ENCODE results near the gene C3orf52.
"Not testable (repeated sequence)": the region's sequence is repeated elsewhere in the genome, so short reads cannot be mapped to it uniquely, and the experiment has no call there.

The C3orf52 gene, protein sequence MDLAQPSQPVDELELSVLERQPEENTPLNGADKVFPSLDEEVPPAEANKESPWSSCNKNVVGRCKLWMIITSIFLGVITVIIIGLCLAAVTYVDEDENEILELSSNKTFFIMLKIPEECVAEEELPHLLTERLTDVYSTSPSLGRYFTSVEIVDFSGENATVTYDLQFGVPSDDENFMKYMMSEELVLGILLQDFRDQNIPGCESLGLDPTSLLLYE

DNA sequence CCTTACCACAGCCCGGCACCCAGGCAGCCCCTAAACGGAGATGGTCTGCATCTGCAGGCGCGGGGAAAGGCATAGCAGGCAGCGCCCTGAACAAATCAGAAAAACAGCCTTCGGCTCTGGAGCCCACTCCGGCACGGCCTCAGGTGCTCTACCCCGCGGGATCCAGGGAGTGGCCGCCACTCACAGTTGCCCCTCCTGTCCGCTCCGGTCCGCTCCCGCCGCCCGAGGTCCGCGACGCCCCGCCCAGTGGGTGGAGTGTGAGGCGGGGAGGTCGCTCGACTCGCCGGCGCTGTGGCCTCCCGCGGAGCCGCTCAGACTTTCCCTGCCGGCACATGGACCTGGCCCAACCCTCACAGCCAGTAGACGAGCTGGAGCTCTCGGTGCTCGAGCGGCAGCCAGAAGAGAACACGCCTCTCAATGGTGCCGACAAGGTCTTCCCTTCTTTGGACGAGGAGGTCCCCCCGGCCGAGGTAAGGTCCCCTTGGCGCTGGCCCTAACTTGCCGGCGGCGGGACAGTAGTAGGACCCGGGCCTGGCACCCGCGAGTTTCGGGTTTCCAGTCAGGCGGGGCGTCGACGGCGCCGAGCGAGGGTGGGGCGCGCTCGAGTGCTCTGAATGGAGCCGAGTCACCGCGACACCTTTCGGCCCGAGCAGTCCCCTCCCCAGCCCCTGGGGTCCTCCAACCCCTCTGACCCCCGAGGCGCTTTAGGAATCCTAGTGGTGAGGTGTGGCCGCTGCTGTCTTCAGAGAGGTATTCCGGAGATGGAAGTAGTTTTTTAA is at the start of gene C3orf52:
C3orf52 (plus strand) TSS at position 314 of the 779 bp plus-strand sequence; CDS start at position 333, 19 bp downstream.
- peak in 2 of 3 donors; percentile 48 to 53 for DNase-seq (ENCODE audit: low read depth in 3 of 3)

DNA sequence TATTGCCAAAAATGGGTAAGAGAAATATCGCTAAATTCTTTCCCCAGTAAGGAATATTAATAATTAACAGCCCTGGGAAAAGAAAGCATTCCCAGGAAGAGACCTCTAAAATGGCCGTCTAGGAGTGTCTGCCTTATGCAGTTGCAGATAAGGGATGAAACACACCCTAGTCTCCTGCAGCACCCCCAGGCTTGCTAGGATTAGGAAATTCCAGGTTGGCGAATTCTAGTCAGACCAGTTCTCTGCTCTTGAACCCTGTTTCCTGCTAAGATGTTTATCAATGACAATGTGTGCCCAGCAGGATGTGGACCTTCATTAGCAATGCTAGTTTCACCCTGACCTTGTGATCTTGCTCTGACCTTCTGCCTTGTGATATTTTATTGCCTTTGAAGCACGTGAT is 49.0 kb upstream of the C3orf52 start:
- not testable (repeated sequence) for DNase-seq (ENCODE audit: low read depth in 3 of 3)

DNA sequence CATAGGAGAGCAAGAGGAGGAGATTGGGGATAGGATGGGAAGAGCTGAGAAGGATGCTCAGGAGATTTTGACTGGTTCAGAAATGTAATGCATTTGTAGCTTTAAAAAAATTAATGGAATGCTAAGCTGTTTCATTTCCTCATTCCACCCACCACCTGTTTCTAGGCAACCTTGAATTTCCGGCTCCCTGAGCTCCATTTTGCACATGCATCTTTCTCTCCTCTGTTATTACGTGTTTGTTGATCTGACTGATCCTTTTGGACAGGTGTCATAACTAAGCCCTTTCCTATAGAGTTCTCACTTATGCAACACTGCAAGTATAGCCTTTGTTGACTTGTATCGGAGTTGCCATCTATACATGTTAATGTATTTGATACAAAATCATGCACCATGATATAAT is 47.3 kb upstream of the C3orf52 start:
- DNase-seq (ENCODE audit: low read depth in 3 of 3) = no peak

DNA sequence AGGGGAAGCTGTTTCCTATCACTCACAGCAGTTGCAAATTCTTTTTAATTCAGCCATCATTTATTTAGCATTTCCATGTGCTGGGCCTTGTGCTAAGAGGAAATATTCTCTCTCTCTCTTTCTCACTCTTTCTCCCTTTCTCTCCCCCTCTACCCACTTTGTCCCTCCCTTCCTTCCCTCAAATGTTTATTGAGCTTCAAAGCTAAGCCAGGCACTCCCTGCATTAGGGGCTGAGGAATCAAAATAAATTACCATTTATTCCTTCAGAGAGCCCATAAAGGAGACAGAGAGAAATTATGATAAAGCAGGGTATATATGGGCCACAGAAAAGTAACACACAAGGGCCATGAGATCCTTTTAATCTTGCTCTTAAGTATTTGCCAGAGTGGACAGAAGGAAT is 44.9 kb upstream of the C3orf52 start:
- no peak for DNase-seq (ENCODE audit: low read depth in 3 of 3)

DNA sequence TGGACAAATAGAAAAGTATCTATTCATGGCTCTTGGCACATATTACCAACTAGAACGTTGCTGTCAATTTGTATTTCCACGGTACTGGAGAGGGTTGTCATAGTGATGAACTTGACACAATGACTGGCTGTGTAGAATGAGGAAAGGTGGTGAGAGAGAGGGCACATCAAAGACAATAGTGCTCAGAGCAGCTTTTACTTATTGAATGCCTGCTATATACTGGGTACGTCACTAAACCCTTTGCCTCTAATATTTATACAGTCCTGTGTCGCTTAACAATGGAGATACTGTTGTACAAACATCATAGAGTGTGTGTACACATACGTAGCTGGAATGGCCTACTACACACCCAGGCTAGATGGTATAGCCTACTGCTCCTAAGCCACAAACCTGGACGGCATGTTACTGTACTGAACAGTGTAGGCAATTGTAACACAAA is 43.3 kb upstream of the C3orf52 start:
- no peak for DNase-seq (ENCODE audit: low read depth in 3 of 3)

DNA sequence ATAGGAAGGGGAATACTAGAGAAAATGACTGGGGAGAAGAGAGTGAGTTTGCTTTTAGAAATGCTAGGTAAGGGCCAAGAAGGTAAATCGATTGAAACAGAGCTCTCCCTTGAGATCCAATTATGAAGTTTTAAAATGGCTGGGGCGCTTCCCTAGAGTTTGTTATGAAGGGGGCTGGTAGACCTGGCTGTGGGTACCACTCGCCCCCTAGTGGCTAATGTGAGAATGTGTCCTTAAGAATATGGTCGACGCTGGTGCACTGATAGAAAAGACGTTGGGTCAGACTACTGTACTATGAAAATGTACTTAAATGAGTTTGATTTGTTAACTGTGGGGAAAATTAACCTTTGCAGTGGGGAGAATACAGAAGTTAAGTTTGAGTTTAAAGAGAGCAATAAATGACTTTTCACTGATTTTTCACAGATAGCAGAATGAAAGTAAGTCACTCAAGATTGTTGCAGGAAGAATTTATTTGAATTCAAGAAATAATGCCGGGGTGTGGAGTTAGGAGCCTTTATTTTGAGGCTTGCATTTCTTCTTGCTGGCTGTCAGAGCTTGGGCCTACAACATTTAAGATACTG is 42.5 kb upstream of the C3orf52 start:
- DNase-seq (ENCODE audit: low read depth in 3 of 3) = peak in 2 of 3 donors; percentile 18 to 28

DNA sequence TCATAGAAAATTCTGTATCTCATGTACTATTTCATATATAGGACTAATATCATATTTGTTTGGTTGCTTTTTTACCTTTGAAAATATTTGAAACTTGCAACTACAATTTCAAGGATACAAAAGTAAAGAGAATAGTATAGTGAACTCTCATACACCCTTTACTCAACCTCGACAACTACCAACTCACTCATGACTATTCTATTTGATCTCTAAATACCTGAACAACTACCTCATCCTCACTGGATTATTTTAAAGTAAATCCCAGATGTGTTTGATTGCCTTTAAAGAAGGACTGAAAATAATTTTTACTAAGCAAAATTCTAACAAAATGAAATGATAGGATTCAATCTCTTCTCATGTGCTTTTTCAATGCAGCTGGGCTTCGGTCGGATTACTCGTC is 39.6 kb upstream of the C3orf52 start:
- no peak for DNase-seq (ENCODE audit: low read depth in 3 of 3)

DNA sequence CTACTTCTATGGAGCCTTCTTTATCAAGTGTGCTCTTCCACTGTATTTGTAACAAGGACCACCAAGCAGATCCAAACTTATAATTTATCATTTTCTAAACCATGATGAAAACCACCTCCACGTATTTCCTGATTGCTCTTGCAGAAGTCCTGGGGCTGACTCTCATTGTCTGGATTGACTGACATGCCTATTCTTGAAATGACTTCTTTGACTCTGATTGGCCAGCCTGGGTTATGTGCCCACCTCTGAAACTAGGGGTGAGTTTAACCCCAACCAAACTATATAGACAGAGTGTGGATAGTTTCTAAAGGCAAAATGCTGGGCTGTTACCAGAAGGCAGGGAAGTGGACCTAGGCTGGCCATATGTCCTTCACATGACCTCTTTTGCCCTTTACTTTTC is 38.9 kb upstream of the C3orf52 start:
- no peak for DNase-seq (ENCODE audit: low read depth in 3 of 3)

DNA sequence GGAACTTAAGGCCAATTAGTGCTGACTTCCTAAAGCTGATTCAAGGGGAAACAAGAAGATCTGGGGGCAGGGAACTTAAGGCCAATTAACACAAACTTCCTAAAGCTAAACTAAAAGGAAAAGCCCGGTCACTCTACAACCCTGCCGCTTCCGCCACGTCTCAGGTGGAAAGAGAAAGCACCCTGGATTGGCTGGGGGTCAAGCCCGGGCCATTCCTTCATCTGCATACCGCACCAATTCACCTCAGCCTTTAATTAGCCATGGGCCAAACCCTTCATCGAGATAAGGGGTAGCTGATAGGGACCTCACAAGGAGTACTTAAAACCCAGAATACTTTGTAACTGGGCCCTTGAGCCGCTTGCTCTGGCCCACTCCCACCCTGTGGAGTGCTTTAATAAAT is 37.3 kb upstream of the C3orf52 start:
- DNase-seq (ENCODE audit: low read depth in 3 of 3) = no peak

DNA sequence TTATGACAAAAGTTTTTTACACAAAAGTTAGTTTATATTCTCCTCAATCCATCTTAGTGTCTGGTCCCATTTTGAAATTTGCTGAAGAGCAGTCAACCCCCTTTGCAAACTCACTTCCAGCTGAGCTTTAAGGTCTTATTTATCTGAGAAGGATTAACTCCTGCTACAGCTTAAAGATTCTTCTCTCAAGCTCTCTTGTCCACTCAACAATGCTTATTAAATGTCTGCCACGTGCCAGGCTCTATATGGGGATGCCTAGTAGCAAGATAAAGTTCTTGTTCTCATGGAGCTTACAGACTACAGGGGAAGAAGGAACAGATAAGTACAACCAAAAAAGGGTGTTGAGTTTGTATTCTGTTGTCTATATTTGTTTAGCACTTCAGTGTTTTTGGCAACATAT is 33.0 kb upstream of the C3orf52 start:
- DNase-seq (ENCODE audit: low read depth in 3 of 3) = no peak

DNA sequence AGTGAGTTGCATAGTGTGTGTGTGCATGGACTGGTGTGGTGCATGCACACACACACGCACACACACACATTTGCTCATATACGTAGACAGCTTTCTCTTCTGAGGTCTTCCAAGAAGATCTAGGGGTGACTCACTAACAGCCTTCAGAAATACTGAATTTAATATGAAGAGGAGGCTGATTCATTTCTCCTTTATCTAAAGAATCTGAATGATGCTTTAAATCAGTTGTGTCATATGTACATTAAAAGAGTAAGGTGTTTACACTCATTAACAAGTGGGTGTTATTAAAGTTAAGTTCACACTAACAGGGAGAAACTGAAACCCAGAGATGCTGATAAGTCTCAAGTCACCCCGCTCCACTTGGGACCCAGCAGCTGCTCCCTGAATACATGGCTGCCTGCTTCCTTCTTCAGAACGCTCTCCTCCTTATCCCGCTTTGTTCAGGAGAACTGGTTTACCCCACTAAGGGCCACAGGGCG is 29.7 kb upstream of the C3orf52 start:
- DNase-seq (ENCODE audit: low read depth in 3 of 3) = no peak

DNA sequence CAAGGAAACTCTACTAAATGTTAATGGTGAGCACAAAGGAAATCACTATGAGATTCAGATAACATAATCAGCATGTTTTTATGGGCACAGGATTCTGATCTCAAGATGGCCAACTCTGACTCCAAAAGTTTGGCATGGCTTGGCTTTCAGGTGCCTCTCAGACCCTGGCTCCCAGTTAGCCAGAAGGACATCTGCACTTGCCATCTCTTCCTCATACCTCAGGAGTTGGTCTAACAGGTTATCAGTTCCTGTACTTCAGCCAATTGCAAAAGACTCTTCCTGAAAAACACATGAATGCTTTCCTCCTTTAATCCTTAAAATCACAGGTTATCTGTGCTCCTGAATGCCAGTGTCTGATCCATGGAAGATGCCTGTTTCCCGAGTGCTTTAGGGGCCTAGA is 26.7 kb upstream of the C3orf52 start:
- no peak for DNase-seq (ENCODE audit: low read depth in 3 of 3)

DNA sequence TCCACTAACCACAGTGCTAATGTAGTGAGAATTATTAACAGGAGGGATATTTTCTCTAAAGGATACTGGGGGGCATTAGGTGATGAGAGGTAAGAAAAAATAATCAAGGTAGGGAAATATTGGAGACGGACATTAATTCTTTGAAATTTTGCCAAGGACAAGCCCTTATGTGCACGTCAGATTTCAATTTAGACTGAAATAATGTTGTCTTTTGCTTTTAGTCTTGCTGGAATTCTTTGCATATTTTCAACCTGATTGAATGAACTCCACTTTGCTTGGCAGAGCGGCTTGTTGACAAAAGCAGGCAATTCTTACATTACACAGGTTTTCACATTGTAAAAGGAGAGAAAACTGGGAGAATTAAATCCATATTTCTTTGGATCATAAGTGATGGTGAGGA is 25.0 kb upstream of the C3orf52 start:
- no peak for DNase-seq (ENCODE audit: low read depth in 3 of 3)

DNA sequence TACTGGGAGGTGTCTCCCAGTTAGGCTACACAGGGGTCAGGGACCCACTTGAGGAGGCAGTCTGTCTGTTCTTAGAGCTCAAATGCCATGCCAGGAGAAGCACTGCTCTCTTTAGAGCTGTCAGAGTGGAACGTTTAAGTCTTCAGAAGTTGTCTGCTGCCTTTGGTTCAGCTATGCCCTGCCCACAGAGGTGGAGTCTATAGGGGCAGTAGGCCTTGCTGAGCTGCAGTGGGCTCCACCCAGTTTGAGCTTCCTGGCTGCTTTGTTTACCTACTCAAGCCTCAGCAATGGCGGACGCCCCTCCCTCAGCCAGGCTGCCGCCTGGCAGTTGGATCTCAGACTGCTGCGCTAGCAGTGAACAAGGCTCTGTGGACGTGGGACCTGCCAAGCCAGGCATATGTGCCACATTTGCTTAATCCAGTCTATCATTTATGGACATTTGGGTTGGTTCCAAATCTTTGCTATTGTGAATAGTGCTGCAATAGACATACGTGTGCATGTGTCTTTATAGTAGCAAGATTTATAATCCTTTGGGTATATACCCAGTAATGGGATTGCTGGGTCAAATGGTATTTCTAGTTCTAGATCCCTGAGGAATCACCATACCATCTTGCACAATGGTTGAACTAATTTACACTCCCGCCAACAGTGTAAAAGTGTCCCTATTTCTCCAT is 13.7 kb upstream of the C3orf52 start:
- peak; percentile 28 to 59 (median 35) for DNase-seq (ENCODE audit: low read depth in 3 of 3)

DNA sequence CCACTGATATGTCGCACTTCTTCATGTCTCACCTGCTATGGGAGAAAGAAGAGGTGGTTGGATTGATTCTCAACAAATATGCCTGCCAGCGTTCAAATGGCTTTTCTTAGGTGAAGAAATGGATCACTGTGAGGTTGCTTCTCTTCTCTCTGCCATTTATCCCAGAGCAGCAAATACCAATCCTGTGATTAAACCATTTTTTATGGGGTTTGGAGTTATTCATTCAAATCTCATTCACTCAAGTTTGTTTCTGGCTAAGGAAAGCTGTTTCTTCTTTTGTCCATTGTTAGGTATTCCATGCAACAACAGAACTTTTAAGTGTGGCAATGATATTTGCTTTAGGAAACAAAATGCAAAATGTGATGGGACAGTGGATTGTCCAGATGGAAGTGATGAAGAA is 12.2 kb upstream of the C3orf52 start:
- no peak for DNase-seq (ENCODE audit: low read depth in 3 of 3)

DNA sequence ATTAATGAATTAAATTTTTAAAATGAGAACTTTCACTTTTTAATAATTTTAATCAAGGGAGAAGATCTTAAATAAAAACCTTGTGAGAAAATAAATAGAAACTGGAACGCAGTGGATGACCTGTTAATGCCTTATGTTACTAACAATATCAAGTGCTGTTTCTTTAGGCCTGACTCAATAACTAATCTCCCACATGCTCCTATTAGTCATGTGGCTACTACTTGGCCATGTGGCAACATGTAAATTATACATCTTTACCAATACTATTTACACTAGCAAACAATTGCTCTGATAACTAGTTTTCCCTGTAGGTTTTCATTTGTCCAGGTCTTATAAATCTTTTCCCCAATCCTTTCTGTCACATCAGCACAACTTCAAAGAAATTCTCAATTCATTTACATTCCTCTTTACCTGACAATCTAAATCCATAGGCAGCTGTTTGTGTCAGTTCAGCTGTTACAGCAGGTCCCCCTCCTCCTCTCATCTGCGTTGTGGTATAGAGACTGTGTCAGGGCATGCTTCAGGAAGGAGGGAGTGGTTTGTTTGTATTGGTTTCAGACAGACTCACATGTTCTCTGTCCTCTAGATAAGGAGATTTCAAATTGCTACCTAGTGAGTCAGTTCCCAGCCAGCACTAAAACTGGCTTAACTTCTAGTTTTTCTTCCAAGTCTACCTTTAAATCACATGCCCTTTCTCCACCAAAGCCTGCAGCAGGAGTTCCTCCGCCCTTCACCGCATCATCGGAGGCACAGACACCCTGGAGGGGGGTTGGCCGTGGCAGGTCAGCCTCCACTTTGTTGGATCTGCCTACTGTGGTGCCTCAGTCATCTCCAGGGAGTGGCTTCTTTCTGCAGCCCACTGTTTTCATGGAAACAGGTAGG is 11.3 kb upstream of the C3orf52 start:
- DNase-seq (ENCODE audit: low read depth in 3 of 3) = no peak

DNA sequence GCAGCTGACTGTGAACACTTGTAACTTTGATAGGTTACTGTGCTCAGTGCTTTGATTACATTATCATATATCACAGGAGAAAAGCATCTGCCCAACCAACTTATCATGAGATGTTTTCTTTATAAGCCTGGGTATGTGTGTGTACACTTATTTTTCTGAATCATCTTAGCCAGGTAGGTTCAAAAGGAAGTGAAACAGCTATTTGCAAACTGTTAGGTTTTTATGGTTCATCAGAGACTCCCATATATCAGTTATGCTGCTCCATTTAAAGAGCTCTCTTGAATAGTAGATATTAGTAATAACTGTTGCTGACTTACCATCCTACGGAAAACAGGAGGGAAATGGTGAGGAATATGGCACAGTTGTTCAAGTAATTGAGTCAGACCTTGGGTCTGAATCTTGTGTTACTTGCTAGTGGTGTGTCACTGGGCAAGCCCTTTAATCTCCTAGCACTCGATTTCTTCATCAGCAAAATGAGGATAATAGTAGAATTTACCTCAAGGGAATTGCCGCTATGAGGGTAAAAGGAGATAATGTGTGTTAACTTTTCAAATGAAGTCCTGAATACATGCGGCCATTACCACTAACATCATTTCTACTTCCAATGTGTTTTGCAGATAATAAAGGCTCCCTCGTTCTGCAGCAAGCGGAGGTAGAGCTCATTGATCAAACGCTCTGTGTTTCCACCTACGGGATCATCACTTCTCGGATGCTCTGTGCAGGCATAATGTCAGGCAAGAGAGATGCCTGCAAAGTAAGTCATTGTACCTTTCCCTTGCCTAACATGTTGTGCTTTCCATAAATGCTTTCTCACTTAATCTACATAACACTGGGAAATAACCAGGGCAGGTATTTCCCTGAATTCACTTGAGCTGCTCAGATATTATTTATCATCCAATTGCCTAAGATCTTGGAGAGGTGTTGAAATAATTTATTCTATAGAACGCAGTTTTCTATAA is 7.8 kb upstream of the C3orf52 start:
- no peak for DNase-seq (ENCODE audit: low read depth in 3 of 3)

DNA sequence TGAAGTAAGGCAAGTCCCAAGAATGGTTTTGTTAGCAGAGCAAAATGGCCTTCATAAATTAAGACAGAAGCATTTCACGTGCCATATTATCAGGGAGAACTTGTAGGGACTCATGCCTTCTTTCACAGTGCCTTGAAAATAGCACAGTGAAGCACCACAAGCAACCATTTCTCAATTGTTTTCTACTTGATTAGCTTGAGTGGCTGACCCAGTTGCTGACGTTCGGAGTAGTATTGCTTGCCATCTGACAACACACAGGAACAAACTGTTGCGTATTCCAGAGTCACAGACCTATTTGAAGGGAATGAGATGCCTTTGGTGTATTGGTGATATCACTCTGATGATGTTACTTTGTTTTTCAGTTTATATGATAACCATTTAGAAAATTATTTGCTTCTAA is 3.0 kb upstream of the C3orf52 start:
- no peak for DNase-seq (ENCODE audit: low read depth in 3 of 3)

DNA sequence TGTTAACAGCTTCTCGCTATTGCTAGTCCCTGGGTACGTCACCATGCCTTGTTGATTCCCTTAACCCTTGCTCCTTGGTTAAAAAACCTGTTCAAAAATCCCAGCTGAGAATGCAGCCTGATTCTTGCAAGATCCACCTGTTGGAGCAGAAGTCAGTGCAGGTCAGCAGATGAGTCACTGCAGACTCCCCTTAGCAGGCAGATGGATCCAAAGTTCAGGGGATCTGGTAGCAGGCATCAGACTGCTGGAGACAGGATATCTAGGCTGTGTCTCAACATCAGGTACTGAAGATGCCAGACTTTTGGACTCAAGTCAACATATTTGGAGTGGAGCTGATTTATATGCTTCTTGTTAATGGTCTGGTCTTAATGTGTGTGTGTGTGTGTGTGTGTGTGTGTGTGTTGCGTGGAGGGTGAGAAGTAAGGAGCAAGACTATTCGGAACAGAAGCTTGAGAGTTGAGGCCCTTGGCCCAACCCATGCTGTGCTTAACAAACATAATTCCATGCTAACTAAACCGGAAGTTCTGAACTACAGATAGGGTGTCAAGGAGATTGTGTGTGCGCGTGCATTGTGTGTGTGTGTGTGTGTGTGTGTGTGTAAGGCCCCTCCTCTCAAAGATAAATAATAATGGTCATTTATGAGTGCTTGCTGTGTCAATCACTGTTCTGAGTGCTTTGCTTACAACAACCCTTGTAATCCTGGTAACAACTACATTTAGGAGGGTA is 1.0 kb upstream of the C3orf52 start:
- DNase-seq (ENCODE audit: low read depth in 3 of 3) = no peak

DNA sequence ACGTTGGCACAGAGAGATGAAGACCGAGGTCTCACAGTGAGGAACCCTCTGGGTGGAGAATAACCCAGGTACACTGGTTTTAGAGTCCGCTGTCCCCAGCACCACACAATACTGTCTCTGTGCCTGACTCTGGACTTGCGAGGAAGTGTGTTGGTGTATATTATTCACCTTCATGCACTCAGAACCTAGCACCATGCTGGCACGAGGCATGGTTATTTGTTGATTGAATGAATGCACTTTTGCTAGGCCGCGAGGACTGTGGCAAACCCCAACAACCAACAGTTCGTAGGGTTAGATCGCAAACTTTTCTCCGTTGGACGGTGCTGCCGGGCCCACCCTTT is 484 bp upstream of the C3orf52 start:
- DNase-seq (ENCODE audit: low read depth in 3 of 3) = no peak

Data from stimulated activated CD4-positive, alpha-beta T cell treated with anti-CD3 and anti-CD28 coated beads, TNF-alpha, amount 100 ng/mL, for 48 hours (primary cell).